ENCODE data around the gene MYO18B.
A peak's percentile ranks its signal among the peaks of the same experiment; 100 is the strongest.

MYO18B gene

GRCh38 chr22:25711491-25711890 is 30.5 kb upstream of the MYO18B start:
- no peak for DNase-seq (ENCODE audit: low read depth, low spot score)
- no peak overlapping the region for H3K4me3 ChIP-seq (ENCODE audit: low read length)

DNA sequence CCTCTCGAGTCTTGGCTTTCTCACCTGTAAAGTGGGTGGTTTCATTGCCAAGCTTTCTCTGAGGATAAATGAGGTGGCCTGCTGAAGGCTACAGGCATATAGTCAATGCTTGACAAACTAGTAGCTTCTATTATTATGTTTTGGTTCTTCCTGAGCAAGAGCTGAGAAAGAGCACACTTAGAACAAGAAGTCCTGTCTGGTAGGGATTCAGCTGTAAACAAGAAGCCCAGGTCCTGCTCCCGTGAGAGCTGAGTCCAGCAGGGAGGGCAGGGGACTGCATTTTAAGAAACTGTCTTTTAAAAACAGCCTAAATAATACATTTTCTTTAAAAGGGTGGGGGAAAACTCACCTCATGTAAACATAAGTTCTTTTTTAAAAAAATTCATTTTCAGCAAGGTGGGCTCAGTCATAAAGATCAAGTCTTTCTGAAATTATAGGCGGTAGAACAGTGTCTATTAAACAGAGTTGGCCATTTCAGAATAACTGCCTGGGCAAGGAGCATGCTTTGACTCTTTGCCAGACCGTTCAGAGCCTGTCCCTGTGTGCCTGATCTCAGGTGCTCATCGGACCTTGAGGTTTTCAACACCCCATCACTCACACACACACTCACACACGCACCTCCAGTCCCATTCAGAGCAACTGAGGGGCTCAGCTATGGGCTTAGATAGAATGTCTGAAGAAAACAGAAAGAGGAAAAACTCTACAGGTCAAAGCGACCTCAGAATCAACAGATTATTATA is 29.2 kb upstream of the MYO18B start:
- H3K4me3 ChIP-seq (ENCODE audit: low read length), result no peak overlapping the region
- DNase-seq (ENCODE audit: low read depth, low spot score), result no peak

DNA sequence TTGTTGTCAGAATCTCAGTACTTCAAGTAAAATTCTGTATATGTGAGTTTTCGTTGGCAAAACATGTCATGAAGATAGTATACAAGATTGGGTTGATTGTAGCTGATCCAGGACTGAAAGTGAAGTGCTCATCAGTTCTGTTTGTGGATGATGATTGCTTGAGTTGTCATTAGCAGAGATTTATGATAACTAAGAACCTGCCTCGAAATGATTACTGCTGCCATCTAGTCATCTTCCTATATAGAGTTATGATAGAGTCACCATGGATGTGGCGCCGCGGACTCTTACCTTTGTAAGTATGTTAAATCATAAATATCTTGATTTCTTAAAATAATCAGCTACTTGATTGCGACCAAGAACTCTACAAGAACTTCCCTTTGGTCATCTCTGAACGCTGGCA is 27.9 kb upstream of the MYO18B start:
- no peak for DNase-seq (ENCODE audit: low read depth, low spot score)
- H3K4me3 ChIP-seq (ENCODE audit: low read length), result no peak overlapping the region

DNA sequence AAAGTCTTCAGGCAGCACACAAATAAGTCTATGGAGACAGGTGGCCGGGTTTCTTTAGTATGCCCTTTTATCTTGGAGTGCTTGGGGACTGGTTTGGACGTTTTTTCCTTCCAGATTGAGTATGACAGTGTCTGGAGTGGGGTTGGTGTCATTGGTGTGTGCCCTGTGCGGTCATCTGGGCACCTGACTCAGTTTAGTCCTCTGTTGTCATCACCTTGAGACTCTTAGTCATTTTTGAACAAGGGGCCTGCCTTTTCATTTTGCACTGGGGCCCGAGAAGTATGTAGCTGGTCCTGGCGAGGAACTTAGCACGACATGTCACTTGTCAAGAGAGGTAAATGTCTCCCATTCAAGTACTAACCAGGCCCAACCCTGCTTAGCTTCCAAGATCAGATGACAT is 27.2 kb upstream of the MYO18B start:
- no peak for DNase-seq (ENCODE audit: low read depth, low spot score)
- H3K4me3 ChIP-seq (ENCODE audit: low read length), result no peak overlapping the region

- no peak for DNase-seq (ENCODE audit: low read depth, low spot score)
- H3K4me3 ChIP-seq (ENCODE audit: low read length), result no peak overlapping the region
Observed at GRCh38 chr22:25716637-25717036, 25.4 kb upstream of the MYO18B start.

GRCh38 chr22:25718135-25718840 is 23.7 kb upstream of the MYO18B start:
- no peak overlapping the region for H3K4me3 ChIP-seq (ENCODE audit: low read length)
- no peak for DNase-seq (ENCODE audit: low read depth, low spot score)

GRCh38 chr22:25722223-25722622 is 19.8 kb upstream of the MYO18B start:
- H3K4me3 ChIP-seq (ENCODE audit: low read length), result no peak overlapping the region
- no peak for DNase-seq (ENCODE audit: low read depth, low spot score)

DNA sequence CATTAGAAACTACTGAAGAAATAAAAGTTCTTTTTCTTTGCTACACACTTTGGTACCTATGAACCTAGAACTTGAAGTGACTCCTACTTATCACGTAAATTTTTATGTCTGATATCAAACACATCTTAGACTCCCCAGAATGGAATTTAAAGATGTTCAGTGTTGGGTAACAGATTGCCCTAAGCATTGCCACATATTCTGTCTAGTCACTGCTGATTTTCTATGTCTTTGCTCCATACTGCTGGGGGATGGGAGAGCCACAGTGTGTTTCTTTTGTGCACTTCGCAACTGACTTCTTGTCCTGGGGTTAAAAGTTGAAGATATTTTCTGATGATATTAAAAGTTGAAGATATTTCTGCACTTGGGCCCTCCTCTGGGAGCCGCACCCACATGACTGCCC is 19.4 kb upstream of the MYO18B start:
- no peak overlapping the region for H3K4me3 ChIP-seq (ENCODE audit: low read length)
- DNase-seq (ENCODE audit: low read depth, low spot score), result no peak

GRCh38 chr22:25726241-25726640 is 15.7 kb upstream of the MYO18B start:
- DNase-seq (ENCODE audit: low read depth, low spot score), result no peak
- no peak overlapping the region for H3K4me3 ChIP-seq (ENCODE audit: low read length)

DNA sequence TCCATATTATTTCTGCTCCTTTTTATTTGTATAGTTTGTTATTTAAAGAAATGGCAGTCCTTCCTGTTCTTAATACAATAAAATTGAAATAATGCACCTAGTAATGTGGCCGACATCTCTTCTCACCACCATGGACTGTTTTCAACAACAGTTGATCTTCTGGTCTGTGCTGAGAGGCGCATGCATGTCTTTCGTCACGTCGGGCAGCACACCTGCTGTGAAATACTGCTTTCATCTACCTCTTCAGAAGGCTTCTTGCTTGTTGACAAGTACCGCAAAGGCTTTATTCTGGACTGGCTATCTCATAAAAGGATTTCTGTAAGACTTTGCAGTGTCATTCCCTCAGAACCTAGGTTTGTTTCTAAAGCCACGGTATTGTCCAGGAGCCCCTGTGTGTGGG is 13.9 kb upstream of the MYO18B start:
- no peak for DNase-seq (ENCODE audit: low read depth, low spot score)
- H3K4me3 ChIP-seq (ENCODE audit: low read length), result no peak overlapping the region

GRCh38 chr22:25729016-25729995 is 12.7 kb upstream of the MYO18B start:
- no peak overlapping the region for H3K4me3 ChIP-seq (ENCODE audit: low read length)
- DNase-seq (ENCODE audit: low read depth, low spot score), result no peak

GRCh38 chr22:25735650-25736049 is 6.3 kb upstream of the MYO18B start:
- no peak overlapping the region for H3K4me3 ChIP-seq (ENCODE audit: low read length)
- peak; percentile 45 for DNase-seq (ENCODE audit: low read depth, low spot score)

- peak; percentile 100 for DNase-seq (ENCODE audit: low read depth, low spot score)
- no peak overlapping the region for H3K4me3 ChIP-seq (ENCODE audit: low read length)
Observed at GRCh38 chr22:25736378-25737011, 5.5 kb upstream of the MYO18B start.

- H3K4me3 ChIP-seq (ENCODE audit: low read length), result no peak overlapping the region
- no peak for DNase-seq (ENCODE audit: low read depth, low spot score)
Observed at GRCh38 chr22:25739659-25740344, 2.2 kb upstream of the MYO18B start.

GRCh38 chr22:25742918-25743708 is 1.1 kb downstream of the MYO18B start:
- no peak for DNase-seq (ENCODE audit: low read depth, low spot score)
- H3K4me3 ChIP-seq (ENCODE audit: low read length), result no peak overlapping the region

DNA sequence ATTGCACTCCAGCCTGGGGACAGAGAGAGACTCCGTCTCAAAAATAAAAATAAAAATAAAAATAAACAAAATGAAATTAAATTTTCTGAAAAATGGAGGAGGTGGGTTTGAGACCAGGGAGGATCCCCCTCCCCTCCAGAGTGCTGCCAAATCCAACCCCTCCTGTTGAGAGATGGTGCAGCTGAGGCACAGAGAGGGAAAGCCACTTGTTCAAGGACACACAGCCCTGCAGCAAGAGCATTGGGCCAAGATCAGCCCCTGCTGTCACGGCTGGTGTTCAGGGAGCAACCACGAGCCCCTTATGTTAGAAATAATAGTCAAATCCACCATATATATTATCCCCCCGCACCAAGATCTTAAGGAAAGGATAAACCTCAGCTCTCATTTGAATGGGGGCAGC is 2.7 kb downstream of the MYO18B start:
- DNase-seq (ENCODE audit: low read depth, low spot score), result no peak

GRCh38 chr22:25745341-25746011 is 3.5 kb downstream of the MYO18B start:
- no peak overlapping the region for H3K4me3 ChIP-seq (ENCODE audit: low read length)
- DNase-seq (ENCODE audit: low read depth, low spot score), result no peak

More for the DNA sequence above, 2.7 kb downstream of the MYO18B start:
- H3K4me3 ChIP-seq (ENCODE audit: low read length), result no peak overlapping the region

- no peak overlapping the region for H3K4me3 ChIP-seq (ENCODE audit: low read length)
- no peak for DNase-seq (ENCODE audit: low read depth, low spot score)
Observed at GRCh38 chr22:25746012-25746373, 4.0 kb downstream of the MYO18B start.
